Gastroesophageal sphincter (tissue), 3 donors: ENCODE results near the gene KCNK2.

Experiments used
- POLR2AphosphoS5 ChIP-seq: sonication (generic); formaldehyde crosslinking; IDR thresholded peaks from one replicate; pipeline ENCODE4 v1.6.1; 2017; ENCODE audit warnings: antibody characterized with exemption
- TF ChIP-seq, protein P1 (sequence below), 4 experiments: fragments of 200-600 bp in 2 of 4; fragments of 450-650 bp in 2 of 4; sonication (generic) in 1 of 4; IDR thresholded peaks; one replicate each; pipeline ENCODE4 v1.5.1; 2017 to 2019; ENCODE audit warnings: antibody characterized with exemption in 4 of 4, mild to moderate bottlenecking in 2 of 4, moderate library complexity in 2 of 4

- no peak for TF ChIP-seq POLR2AphosphoS5
- TF ChIP-seq, protein P1, sequence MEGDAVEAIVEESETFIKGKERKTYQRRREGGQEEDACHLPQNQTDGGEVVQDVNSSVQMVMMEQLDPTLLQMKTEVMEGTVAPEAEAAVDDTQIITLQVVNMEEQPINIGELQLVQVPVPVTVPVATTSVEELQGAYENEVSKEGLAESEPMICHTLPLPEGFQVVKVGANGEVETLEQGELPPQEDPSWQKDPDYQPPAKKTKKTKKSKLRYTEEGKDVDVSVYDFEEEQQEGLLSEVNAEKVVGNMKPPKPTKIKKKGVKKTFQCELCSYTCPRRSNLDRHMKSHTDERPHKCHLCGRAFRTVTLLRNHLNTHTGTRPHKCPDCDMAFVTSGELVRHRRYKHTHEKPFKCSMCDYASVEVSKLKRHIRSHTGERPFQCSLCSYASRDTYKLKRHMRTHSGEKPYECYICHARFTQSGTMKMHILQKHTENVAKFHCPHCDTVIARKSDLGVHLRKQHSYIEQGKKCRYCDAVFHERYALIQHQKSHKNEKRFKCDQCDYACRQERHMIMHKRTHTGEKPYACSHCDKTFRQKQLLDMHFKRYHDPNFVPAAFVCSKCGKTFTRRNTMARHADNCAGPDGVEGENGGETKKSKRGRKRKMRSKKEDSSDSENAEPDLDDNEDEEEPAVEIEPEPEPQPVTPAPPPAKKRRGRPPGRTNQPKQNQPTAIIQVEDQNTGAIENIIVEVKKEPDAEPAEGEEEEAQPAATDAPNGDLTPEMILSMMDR (IDR thresholded peaks at IDR 0.05): no peak
Measured at GRCh38 chr1:215045698-215046308, 36.7 kb upstream of the KCNK2 start.
